Dermis blood vessel endothelial cell (primary cell): ENCODE data around the gene GNAZ. TPM values are rescaled to one million over a fixed set of nuclear protein-coding genes. Genes with fewer than 3 reads are reported as not detected.
"Not testable (repeated sequence)": the region's sequence is repeated elsewhere in the genome, so short reads cannot be mapped to it uniquely, and the experiment has no call there.

Experiments
- DNase-seq: peaks from one replicate; pipeline ENCODE4 v3.0.0; 2010
- total RNA-seq: library from RNA; depleted of rRNA; stranded (reverse); fragments of >200 nt; gene quantifications from 2 replicates; pipeline ENCODE4 v1.2.3, GENCODE V29; 2014

GNAZ gene
- total RNA-seq, 1 donor from 2014 or later: 0.68 TPM

DNA sequence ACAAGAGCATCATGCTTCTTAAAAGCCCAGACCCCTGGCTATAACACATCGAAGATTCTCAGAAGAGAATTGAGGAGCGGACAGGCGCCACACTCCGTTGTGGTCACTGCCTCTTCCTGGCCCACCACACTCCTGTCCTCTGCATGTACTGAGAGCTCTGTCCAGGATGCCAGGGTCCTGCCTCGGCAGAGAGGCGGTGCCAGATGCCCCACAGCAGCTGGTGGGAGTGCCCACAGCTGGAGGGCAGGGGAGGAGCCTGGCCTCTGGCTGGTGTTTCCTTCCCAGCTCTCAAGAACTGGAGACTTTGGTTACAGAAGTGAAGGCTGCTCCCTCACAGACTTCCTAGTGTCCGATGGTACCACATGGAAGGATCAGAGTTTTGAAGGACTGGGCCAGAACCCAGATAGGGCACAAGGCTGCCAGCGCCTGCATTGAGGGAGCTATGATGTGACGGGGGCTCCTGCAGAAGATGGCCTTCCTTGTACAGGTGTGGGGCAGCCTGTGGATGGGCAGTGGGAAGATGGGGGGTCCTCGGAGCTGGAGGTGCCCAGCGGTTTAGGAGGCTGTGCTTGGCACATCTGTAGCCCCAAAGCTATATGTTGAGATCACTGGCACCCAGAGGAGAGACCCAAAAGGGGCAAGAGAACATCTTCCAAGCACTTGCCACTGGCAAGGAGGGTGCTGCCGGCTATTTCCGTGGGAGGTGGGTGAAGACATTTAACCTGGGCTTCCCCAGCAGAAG, 52.1 kb downstream of the GNAZ start:
- DNase-seq: no peak

DNA sequence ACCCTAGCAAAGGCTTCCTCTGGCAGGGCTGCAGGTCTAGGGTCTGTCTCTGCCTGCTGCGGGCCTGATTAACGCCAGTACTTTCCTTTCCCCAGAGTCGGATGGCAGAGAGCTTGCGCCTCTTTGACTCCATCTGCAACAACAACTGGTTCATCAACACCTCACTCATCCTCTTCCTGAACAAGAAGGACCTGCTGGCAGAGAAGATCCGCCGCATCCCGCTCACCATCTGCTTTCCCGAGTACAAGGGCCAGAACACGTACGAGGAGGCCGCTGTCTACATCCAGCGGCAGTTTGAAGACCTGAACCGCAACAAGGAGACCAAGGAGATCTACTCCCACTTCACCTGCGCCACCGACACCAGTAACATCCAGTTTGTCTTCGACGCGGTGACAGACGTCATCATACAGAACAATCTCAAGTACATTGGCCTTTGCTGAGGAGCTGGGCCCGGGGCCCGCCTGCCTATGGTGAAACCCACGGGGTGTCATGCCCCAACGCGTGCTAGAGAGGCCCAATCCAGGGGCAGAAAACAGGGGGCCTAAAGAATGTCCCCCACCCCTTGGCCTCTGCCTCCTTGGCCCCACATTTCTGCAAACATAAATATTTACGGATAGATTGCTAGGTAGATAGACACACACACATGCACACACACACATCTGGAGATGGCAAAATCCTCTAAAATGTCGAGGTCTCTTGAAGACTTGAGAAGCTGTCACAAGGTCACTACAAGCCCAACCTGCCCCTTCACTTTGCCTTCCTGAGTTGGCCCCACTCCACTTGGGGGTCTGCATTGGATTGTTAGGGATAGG, 52.9 kb downstream of the GNAZ start:
- DNase-seq: no peak

DNA sequence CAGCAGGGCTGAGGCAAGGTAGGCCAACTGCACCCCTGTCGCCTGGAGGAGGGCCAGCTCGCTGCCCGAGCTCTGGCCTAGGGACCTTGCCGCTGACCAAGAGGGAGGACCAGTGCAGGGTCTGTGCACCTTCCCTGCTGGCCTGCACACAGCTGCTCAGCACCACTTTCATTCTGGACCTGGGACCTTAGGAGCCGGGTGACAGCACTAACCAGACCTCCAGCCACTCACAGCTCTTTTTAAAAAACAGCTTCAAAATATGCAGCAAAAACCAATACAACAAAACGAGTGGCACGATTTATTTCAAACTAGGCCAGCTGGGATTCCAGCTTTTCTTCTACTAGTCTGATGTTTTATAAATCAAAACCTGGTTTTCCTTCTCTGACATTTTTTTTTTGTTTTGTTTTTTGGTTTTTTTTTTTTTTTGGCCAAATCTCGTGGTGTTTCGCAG, 53.5 kb downstream of the GNAZ start:
- DNase-seq: no peak

DNA sequence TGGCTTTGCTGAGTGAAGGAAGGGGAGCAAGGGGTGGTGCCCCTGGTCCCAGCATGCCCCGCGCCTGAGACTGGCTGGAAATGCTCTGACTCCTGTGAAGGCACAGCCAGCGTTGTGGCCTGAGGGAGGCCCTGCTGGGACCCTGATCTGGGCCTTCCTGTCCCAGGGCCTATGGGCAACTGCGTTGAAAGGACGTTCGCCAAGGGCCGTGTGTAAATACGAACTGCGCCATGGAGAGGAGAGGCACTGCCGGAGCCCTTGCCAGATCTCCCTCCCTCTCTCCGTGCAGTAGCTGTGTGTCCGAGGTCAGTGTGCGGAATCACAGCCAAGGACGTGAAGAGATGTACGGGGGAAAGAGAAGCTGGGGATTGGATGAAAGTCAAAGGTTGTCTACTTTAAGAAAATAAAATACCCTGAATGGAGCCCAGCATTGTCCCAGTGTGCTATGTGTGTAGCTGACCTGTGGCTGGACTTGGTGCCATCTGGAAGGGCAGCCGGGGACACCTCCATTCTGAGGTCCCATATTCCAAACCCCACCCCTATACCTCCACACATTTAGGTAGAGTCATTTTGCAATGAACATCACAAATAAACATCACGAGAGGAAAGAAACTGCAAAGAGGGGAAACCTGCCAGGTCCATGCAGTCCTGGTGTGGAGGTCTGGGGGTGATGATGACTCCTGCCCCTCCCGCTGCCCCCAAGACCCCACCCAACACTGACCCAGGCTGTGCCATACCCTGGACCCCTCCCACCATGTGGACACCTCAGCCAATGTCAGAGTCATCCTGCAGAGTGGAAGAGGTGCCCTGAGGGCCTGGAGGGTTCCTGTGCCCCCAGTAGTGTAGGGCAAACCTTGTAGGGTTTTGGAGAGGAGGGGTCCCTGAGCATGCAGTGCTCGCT, 54.5 kb downstream of the GNAZ start:
- DNase-seq: no peak

DNA sequence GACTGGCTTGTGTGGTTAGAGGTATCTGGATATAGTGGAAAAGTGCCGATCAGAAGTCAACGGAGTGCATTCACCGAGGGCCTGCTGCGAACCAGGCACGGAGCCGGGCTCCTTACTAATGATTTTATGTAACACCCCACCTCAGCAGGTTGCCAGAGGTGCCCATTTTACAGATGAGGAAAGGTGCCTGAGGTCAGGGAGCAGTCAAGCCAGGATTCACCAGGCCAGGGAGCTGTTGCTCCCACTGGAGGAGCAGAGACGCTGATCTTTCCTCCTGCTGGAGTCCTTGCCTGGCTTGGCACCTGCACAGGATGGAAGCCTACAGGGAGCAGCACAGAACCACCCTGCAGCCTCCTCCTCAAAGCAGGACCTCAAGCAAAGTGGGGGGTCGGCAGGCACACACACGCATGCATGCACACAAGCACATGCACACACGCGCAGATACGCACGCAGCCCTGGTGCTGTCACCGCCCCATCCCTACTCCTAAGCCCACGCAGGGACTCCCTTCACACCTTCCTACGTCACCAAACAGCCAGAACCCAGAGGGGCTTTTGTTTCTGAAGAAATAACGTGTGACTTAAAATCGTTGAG, 55.3 kb downstream of the GNAZ start:
- DNase-seq: no peak

DNA sequence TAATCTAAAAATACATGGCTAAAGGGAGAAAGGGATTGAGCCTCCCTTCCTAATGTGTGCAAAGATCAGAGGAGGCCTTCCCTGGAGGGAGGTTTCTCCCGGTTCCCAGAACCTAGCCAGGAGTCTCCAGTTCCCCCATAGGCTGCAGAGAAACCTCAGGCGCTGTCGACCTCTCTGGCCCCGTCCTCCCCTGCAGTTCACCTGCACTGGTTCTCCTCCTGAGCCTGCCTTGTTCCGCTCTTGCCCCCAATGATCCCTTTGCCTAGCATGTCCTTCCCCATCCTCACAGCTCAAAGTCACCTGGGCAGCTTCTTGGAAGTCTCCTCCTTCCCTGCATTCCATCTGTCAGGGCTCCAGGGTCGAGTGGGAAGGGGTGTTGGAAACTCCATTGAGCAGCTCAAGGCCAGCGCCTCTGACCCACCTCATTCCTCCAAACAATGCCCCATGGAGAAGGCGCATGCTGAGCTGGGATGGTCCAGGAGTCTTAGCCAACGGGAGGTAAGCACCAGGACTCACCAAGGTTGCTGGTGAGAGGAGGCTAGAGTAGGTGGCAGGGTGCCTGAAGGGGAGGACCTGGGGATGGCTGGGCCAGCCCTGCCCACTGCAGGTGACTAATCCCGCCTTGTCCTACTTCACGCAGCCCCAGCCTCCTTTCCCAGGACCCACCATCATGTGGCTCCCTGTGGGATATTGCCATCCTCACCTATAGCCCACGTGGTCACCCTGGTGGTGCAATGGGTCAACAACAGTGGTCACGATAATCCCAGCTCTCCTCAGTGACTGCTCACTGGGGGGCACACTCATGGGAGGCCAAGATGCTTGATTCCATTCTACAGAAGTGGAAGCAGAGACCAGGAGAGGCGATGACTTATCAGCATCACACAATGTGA, 56.1 kb downstream of the GNAZ start:
- DNase-seq: no peak

DNA sequence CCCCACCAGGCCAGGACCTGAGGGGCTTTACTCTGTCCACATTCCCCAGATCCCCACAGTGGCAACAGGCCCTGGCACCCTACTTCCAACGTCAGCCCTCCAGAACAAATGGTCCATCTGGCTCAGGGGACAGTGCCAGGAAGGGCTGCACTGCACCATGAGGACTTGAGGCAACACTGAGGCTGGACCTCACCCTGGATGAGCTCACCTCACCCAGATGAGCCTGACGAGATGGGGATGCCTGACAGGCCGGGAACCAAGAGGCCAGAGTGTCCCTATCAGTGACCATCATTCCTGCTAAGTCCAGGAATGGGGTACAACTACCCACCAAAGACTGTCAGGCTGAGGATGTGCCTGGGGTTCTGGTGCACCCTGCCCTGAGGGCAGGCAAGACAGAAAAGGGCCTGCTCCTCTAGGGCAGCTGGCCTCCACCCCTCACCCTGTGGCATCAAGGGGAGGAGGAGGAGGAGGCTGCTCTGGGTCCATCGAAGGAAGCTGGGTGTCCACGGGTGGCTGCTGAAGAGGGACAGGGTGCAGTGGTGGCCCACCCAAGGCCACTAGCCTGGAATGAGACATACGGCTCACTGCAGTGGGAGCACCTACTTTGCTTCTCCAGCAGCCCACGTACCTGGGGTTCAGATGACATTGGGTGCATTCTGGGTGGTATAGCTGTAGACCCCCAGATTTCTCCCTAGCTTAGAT, 56.9 kb downstream of the GNAZ start:
- DNase-seq: no peak

DNA sequence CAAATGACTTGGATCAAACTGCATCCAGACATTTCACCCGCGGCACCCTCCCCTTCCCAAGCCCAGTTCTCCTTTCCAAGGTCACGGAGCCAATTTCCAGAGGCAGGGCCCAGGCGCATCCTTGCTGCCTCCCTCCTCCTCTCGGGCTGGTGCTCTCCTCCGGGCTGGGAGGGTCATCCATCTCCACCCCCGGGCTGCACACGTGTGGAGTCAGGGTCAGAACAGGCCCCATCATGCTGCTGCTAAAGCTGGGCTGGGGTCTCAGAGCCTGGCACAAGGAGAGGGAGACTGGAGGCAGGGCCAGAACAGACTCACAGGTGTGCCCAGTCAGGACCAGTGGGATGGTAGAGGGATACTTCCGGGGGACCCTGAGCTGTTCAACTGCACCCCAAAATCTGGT, 57.5 kb downstream of the GNAZ start:
- no peak for DNase-seq

DNA sequence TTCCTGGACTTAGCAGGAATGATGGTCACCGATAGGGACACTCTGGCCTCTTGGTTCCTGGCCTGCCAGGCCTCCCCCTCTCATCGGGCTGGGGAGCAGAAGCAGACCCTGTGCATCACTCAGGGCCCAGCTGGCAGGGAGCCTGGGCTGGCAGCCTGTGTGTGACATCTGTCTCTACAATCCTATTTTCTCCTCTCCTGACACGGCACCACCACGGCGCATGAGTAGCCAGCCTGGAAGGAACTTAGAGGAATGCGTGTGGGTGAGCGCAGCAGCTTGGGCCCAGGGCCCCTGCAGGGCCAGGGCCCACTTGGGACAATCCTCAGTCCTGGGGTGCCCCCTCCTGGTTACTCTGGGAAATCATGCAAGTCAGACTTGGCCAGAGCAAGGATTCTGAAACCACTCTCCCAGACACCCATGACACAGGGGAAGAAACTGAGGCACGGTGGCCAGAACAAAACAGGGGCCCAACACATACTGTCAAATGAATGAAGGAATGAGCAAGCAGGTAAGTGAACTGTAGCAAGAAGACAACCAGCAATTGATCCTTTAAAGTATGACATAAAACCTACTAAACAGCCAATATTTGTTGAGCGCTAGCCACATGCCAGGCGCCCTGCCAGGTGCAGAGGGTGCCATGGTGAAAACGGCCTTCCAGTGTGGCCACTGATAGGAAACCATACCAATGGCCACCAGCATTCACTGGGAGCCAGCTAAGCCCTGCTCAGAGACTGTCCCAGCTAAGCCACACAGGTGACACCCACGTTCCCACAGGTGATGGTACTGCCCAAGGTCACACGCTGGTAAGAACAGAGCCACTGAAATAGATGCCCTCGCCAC, 58.2 kb downstream of the GNAZ start:
- peak; percentile 86 for DNase-seq

DNA sequence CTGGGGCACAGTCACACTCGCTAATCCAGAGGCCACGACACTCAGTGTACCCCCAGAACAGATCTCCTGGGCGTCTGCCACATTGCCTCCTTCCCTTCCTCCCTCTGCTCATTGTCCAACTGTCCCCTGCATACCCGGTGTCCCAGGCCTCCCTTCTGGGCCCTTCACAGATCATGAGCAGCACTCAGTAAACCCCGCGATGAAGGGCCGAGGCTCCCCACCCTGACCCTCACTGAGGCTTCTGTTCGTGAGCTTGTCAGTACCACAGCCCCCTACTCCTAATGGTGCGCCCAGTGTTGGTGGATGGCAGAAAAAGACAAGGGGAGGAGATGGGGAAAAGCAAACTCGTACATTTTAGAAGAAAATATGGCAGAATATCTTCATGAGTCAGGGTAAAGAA, 58.8 kb downstream of the GNAZ start:
- no peak for DNase-seq

DNA sequence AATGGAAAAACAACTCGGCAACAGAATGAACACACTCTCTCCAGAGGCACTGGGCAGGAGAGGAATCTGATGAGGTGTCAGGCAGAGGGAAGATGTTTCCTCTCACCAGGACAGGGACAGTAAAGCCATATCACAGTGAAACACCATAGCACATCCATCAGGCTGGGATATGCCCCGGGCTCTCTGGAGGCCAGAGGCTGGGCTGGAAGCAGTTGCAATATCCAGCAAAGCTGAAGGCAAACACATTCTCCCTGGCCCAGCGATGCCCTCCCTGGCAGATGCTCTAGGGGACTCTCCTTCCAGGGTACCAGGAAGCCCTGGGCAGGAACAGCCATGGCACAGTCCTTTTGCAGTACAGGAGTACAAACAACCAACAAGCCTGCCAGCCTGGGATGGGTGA, 60.4 kb downstream of the GNAZ start:
- DNase-seq: no peak

DNA sequence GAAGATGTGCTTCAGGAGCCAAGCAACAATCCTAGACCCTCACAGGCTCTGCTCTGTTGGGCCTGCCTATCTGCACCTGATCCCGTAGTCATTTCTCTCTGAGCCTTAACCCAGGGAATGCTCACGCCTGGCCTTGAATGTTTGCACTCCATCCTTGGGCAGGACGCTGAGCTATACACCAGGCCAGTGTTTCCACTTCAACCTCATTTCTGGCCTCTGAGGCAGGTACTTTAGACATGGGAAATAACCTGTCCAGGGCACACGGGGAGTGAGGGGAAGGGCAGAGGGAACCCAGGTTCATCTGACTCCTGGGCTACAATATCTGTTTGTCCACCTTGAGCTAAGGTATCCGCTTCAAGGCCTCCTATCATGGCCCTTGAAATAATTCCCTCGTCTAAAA, 61.6 kb downstream of the GNAZ start:
- no peak for DNase-seq

DNA sequence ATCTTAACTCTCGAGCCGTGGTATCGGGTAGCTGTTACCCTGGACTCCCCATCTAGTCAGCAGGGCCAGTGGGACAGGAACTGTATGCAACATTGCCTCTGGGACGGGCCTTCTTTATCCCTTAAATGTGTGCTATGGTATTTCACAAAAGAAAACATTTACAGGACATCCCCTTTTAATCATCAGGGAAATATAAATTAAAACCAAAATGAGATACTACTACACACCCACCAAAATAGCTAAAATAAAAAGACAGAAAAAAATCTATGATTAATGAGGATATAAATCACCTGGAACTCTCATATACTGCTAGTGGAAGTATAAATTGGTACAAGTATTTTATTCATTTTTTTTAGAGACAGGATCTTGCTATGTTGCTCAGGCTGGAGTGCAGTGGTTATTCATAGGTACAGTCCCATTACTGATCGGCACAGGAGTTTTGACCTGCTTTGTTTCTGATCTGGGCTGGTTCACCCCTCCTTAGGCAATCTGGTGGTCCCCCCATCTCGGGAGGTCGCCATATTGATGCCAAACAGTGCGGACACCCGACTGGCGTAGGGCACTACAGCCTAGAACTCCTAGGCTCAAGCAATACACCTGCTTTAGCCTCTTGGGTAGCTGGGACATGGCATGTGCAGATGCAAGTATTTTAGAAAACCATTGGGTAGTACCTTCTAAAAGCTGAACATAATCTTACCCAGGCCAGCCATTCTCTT, 62.2 kb downstream of the GNAZ start:
- DNase-seq: no peak

DNA sequence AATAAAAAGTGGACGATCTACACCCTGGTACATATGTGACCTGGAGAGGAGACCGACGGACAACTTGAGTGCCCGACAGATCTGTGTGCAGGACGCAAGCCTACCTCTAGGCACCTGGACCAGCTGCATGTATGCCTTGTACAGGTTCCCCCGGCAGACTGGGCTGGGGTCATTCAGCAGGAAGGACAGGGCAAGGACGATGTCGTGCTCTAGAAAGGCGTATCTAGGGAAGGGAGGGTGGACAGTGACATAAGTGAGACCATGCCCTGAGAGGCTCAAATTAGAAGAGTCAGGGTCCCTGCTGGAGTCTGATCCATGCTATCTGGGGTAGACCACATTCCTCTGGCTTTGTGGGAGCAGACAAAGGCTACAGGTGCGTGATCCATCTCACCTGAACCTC, 63.6 kb downstream of the GNAZ start:
- no peak for DNase-seq

DNA sequence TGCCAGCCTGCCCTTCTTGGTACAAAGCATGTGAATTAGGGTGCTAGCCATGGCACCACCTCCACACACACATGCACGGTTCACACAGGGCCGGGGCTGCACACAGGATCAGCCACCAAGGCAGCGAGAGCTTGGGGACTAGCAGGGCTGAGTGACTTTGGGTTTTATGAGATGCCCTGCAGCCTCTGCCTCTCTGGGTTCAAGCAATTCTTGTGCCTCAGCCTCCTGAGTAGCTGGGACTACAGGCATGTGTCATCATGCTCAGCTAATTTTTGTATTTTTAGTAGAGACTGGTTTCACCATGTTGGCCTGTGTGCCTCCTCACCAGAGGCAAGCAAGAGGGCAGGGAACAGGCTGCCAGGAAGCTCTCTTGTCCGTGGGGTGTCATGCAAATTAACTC, 66.7 kb downstream of the GNAZ start:
- DNase-seq: not testable (repeated sequence)

DNA sequence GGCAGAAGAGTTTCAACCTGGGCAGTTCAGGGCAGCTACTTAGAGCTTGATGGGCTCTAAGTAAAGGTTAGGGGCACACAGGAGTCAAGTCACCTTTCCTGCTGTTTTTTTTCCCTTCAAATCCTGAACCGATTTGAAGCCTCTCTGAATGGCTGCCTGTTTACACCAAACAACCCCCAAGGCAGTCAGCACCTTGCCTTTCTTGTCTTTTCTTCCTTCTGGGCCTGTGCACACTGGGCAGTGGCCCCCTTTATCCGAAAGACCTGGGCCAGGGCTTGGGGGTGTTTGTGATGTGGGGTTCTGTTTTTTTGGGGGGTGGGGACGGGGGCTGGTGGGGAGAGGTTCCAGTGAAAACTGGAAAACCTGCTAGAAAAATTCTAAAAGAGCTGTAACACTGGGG, 67.1 kb downstream of the GNAZ start:
- DNase-seq: no peak

DNA sequence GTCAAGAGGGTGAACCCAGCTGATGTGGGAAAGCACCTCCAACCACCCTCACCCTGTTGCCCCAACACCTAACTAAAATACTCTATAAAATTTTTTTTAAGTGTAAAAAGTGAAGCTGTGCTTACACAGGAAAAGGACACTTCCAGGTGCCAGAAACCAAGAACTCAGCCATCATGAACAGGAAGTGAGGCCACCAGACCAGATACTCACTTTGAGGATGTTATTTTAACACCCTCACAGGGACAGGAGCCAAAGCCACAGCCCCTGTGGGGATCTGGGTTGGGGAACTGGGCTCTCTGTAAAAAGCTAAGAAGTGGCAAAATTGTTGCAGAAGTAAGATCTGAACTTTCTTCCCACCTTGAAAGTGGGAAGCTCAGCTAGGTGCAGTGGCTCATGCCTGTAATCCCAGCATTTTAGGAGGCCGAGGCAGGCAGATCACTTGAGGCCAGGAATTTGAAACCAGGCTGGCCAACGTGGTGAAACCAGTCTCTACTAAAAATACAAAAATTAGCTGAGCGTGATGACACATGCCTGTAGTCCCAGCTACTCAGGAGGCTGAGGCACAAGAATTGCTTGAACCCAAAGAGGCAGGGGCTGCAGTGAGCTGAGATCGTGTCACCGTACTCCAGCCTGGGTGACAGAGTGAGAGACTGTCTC, 67.7 kb downstream of the GNAZ start:
- peak; percentile 24 for DNase-seq

DNA sequence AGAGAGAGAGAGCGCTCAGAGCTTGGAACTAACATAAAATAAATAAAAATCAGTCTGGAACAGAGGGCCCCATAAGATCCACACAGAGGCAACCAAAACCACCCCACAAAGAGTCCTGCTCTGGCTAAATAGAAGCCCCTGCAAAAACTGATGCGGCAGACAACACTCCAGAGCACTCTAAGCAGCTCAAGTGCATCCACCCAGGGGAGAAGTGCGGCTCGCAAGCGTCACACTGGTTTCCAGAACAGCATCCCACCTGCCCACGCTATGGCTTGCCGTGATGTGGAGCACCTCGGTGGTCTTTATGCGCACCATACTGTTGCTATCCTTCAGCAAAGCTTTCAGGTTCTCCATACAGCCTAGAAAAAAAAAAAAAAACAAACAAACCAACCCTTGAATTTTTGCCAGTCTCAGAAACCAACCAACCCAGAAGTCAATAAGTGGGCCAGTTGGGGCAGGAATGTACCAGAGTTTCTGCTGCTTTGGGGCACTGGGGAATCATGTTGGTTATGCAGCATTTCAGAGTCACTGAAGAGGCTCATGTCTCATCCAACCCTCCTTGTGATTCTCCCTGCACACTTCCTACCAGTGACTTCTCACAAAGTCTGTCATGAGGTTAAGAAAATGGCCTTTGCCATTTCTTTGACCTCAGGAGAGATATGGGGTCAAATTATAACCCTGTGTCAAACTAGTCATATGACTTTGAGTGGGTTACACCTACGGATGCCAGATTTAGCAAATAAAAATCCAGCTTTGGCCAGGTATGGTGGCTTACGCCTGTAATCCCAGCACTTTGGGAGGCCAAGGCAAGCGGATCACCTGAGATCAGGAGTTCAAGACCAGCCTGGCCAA, 68.5 kb downstream of the GNAZ start:
- no peak for DNase-seq
